HEK293 (cell line): ENCODE data around the gene RIPOR3.

Experiments
- CTCF ChIA-PET: fragments of 350-600 bp; formaldehyde crosslinking; extraction: SDS; loops from one replicate; lab custom pipeline; 2021; ENCODE audit warnings: antibody characterized with exemption; lab: Yijun Ruan, JAX
- POLR2A ChIA-PET: fragments of 300-600 bp; formaldehyde crosslinking; extraction: SDS; loops from one replicate; lab custom pipeline; 2020; ENCODE audit warnings: antibody characterized with exemption, inconsistent platforms; lab: Yijun Ruan, JAX
- H3K27ac ChIP-seq: fragments of 200-500 bp; sonication (Bioruptor generic); 2 replicates; pipeline ENCODE4 v1.5.1; 2014; ENCODE audit warnings: low read depth, low read length, control low read depth, inconsistent platforms; ENCODE audit errors: extremely low read depth
- H3K36me3 ChIP-seq, 2 experiments: fragments of 200-500 bp in 1 of 2; sonication (Bioruptor generic) in 1 of 2; 1 replicate in 1 of 2; 2 replicates in 1 of 2; pipeline ENCODE4 v1.5.1; 2014 to 2017; ENCODE audit warnings: inconsistent platforms in 2 of 2, low read length in 2 of 2; ENCODE audit not compliant: control insufficient read depth in 2 of 2, insufficient read depth in 1 of 2
- H3K4me1 ChIP-seq: fragments of 200-500 bp; sonication (Bioruptor generic); 2 replicates; pipeline ENCODE4 v1.5.1; 2014; ENCODE audit warnings: mild to moderate bottlenecking, low read length, inconsistent platforms; ENCODE audit not compliant: control insufficient read depth, insufficient read depth
- H3K4me3 ChIP-seq: 2 replicates; pipeline ENCODE4 v1.5.1; 2011; ENCODE audit warnings: low read depth, mild to moderate bottlenecking, control low read depth, low read length, moderate library complexity
- H3K9me3 ChIP-seq: fragments of 200-500 bp; sonication (Bioruptor generic); 2 replicates; pipeline ENCODE4 v1.5.1; 2014; ENCODE audit warnings: low read depth, low read length, inconsistent platforms; ENCODE audit not compliant: control insufficient read depth, insufficient read depth
- CTCF ChIP-seq: fragments of 450-650 bp; formaldehyde crosslinking; IDR thresholded peaks from 2 replicates; pipeline ENCODE4 v1.5.1; 2016; ENCODE audit warnings: missing biosample characterization, missing genetic modification characterization
- GLIS2 ChIP-seq: fragments of 450-650 bp; formaldehyde crosslinking; IDR thresholded peaks from 2 replicates; pipeline ENCODE4 v1.5.1; 2016; ENCODE audit warnings: missing biosample characterization, missing genetic modification characterization
- KLF1 ChIP-seq: fragments of 450-650 bp; formaldehyde crosslinking; IDR thresholded peaks from 2 replicates; pipeline ENCODE4 v1.5.1; 2016; ENCODE audit warnings: missing biosample characterization, missing genetic modification characterization
- KLF16 ChIP-seq: fragments of 450-650 bp; formaldehyde crosslinking; IDR thresholded peaks from 2 replicates; pipeline ENCODE4 v1.5.1; 2017; ENCODE audit warnings: missing biosample characterization, missing genetic modification characterization
- MEIS1 ChIP-seq: sonication (generic); formaldehyde crosslinking; IDR thresholded peaks from 2 replicates; pipeline ENCODE4 v1.8.1; 2022; ENCODE audit warnings: missing genetic modification reagents, mild to moderate bottlenecking, borderline replicate concordance
- PRDM4 ChIP-seq: fragments of 450-650 bp; formaldehyde crosslinking; IDR thresholded peaks from 2 replicates; pipeline ENCODE4 v1.5.1; 2017; ENCODE audit warnings: missing biosample characterization, missing genetic modification characterization
- YY1 ChIP-seq: fragments of 450-650 bp; formaldehyde crosslinking; IDR thresholded peaks from 2 replicates; pipeline ENCODE4 v1.5.1; 2018; ENCODE audit warnings: missing biosample characterization, missing genetic modification characterization
- ZBTB1 ChIP-seq: fragments of 450-650 bp; formaldehyde crosslinking; IDR thresholded peaks from 2 replicates; pipeline ENCODE4 v1.5.1; 2016; ENCODE audit warnings: missing biosample characterization, missing genetic modification characterization
- ZIC2 ChIP-seq: fragments of 450-650 bp; formaldehyde crosslinking; IDR thresholded peaks from 2 replicates; pipeline ENCODE4 v1.5.1; 2016; ENCODE audit warnings: missing biosample characterization, missing genetic modification characterization
- ZNF121 ChIP-seq: fragments of 450-650 bp; formaldehyde crosslinking; IDR thresholded peaks from 2 replicates; pipeline ENCODE4 v1.5.1; 2016; ENCODE audit warnings: missing biosample characterization, missing genetic modification characterization
- ZNF157 ChIP-seq: fragments of 450-650 bp; formaldehyde crosslinking; IDR thresholded peaks from 2 replicates; pipeline ENCODE4 v1.5.1; 2016; ENCODE audit warnings: missing biosample characterization, missing genetic modification characterization
- ZNF184 ChIP-seq: fragments of 450-650 bp; IDR thresholded peaks from 2 replicates; pipeline ENCODE4 v1.5.1; 2018; ENCODE audit warnings: missing biosample characterization, mild to moderate bottlenecking, missing genetic modification characterization
- ZNF214 ChIP-seq: fragments of 450-650 bp; formaldehyde crosslinking; IDR thresholded peaks from 2 replicates; pipeline ENCODE4 v1.5.1; 2017; ENCODE audit warnings: missing biosample characterization, mild to moderate bottlenecking, missing genetic modification characterization, borderline replicate concordance
- ZNF23 ChIP-seq: fragments of 450-650 bp; formaldehyde crosslinking; IDR thresholded peaks from 2 replicates; pipeline ENCODE4 v1.5.1; 2016; ENCODE audit warnings: missing biosample characterization, missing genetic modification characterization, borderline replicate concordance
- ZNF26 ChIP-seq: fragments of 450-650 bp; formaldehyde crosslinking; IDR thresholded peaks from 2 replicates; pipeline ENCODE4 v1.5.1; 2016; ENCODE audit warnings: missing biosample characterization, missing genetic modification characterization
- ZNF37A ChIP-seq: fragments of 450-650 bp; IDR thresholded peaks from 2 replicates; pipeline ENCODE4 v1.5.1; 2018; ENCODE audit warnings: missing biosample characterization, missing genetic modification characterization
- ZNF513 ChIP-seq: fragments of 450-650 bp; IDR thresholded peaks from 2 replicates; pipeline ENCODE4 v1.5.1; 2018; ENCODE audit warnings: missing biosample characterization, missing genetic modification characterization
- ZNF560 ChIP-seq: fragments of 450-650 bp; formaldehyde crosslinking; IDR thresholded peaks from 2 replicates; pipeline ENCODE4 v1.5.1; 2017; ENCODE audit warnings: missing biosample characterization, missing genetic modification characterization, borderline replicate concordance
- ZNF610 ChIP-seq: fragments of 450-650 bp; formaldehyde crosslinking; IDR thresholded peaks from 2 replicates; pipeline ENCODE4 v1.5.1; 2016; ENCODE audit warnings: missing biosample characterization, missing genetic modification characterization, borderline replicate concordance
- ZNF654 ChIP-seq: fragments of 450-650 bp; formaldehyde crosslinking; IDR thresholded peaks from 2 replicates; pipeline ENCODE4 v1.5.1; 2016; ENCODE audit warnings: low read depth, missing biosample characterization, missing genetic modification characterization
- ZNF660 ChIP-seq: fragments of 450-650 bp; IDR thresholded peaks from 2 replicates; pipeline ENCODE4 v1.5.1; 2018; ENCODE audit warnings: missing biosample characterization, mild to moderate bottlenecking, missing genetic modification characterization
- TF ChIP-seq, protein P1 (sequence below): fragments of 450-650 bp; formaldehyde crosslinking; IDR thresholded peaks from 2 replicates; pipeline ENCODE4 v1.5.1; 2016; ENCODE audit warnings: missing biosample characterization, missing genetic modification characterization
- TF ChIP-seq, protein P2 (sequence below): fragments of 450-650 bp; formaldehyde crosslinking; IDR thresholded peaks from 2 replicates; pipeline ENCODE4 v1.5.1; 2016; ENCODE audit warnings: missing biosample characterization, missing genetic modification characterization
- TF ChIP-seq, protein P3 (sequence below): IDR thresholded peaks from 2 replicates; pipeline ENCODE4 v1.6.1; 2011; ENCODE audit warnings: mild to moderate bottlenecking, low read depth, low read length, borderline replicate concordance
- TF ChIP-seq, protein P4 (sequence below): fragments of 450-650 bp; formaldehyde crosslinking; IDR thresholded peaks from 2 replicates; pipeline ENCODE4 v1.5.1; 2016; ENCODE audit warnings: missing biosample characterization, missing genetic modification characterization

RIPOR3 gene

GRCh38 chr20:50536333-50536732, 155.0 kb downstream of the RIPOR3 start:
- Histone ChIP-seq H3K9me3 (no peaks in the 10 kb centered on the region), H3K27ac (no peak overlapping the region), H3K36me3 (no peaks in the 10 kb centered on the region), H3K4me1 (peaks cover 15% of the 10 kb centered on the region), H3K4me3 (no peak overlapping the region)
- ChIA-PET CTCF (interaction anchor here (0.6 to 1.0 kb wide), 3 partner anchors 22 to 79 kb away, joined by 3 to 4 read pairs (median 3); no protein-coding TSS in a partner anchor), POLR2A (interaction anchor here (0.9 kb wide), 1 partner anchor 24 kb away, joined by 3 read pairs; no protein-coding TSS in a partner anchor)
- TF ChIP-seq ZNF513 (tag by site-specific recombination) (no peak; the same call in 1 of the 2 replicates), ZNF26 (tag by site-specific recombination) (no peak), MEIS1 (CRISPR knock-in tag) (no peak), ZNF654 (tag by site-specific recombination) (no peak), ZNF37A (no peak), ZNF184 (tag by site-specific recombination) (0 out of 2 replicates have a peak, but pooled peaks have one; percentile 31), ZNF560 (tag by site-specific recombination) (no peak), ZBTB1 (tag by site-specific recombination) (no peak), CTCF (tag by site-specific recombination) (no peak), YY1 (tag by site-specific recombination) (no peak), ZNF23 (tag by site-specific recombination) (no peak), ZNF157 (tag by site-specific recombination) (no peak), KLF1 (tag by site-specific recombination) (no peak), ZNF121 (tag by site-specific recombination) (no peak), PRDM4 (tag by site-specific recombination) (peak; percentile 49; the same call in 1 of the 2 replicates), ZNF214 (tag by site-specific recombination) (no peak), KLF16 (tag by site-specific recombination) (no peak), ZIC2 (no peak), ZNF660 (tag by site-specific recombination) (no peak), ZNF610 (tag by site-specific recombination) (no peak), GLIS2 (tag by site-specific recombination) (no peak)
- TF ChIP-seq, protein P1, sequence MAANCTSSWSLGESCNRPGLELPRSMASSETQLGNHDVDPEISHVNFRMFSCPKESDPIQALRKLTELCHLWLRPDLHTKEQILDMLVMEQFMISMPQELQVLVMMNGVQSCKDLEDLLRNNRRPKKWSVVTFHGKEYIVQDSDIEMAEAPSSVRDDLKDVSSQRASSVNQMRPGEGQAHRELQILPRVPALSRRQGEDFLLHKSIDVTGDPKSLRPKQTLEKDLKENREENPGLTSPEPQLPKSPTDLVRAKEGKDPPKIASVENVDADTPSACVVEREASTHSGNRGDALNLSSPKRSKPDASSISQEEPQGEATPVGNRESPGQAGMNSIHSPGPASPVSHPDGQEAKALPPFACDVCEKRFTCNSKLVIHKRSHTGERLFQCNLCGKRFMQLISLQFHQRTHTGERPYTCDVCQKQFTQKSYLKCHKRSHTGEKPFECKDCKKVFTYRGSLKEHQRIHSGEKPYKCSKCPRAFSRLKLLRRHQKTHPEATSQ (tag by site-specific recombination), result no peak
- TF ChIP-seq, protein P2, sequence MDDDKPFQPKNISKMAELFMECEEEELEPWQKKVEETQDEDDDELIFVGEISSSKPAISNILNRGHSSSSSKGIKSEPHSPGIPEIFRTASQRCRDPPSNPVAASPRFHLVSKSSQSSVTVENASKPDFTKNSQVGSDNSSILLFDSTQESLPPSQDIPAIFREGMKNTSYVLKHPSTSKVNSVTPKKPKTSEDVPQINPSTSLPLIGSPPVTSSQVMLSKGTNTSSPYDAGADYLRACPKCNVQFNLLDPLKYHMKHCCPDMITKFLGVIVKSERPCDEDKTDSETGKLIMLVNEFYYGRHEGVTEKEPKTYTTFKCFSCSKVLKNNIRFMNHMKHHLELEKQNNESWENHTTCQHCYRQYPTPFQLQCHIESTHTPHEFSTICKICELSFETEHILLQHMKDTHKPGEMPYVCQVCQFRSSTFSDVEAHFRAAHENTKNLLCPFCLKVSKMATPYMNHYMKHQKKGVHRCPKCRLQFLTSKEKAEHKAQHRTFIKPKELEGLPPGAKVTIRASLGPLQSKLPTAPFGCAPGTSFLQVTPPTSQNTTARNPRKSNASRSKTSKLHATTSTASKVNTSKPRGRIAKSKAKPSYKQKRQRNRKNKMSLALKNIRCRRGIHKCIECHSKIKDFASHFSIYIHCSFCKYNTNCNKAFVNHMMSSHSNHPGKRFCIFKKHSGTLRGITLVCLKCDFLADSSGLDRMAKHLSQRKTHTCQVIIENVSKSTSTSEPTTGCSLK (tag by site-specific recombination), result no peak
- TF ChIP-seq, protein P3, sequence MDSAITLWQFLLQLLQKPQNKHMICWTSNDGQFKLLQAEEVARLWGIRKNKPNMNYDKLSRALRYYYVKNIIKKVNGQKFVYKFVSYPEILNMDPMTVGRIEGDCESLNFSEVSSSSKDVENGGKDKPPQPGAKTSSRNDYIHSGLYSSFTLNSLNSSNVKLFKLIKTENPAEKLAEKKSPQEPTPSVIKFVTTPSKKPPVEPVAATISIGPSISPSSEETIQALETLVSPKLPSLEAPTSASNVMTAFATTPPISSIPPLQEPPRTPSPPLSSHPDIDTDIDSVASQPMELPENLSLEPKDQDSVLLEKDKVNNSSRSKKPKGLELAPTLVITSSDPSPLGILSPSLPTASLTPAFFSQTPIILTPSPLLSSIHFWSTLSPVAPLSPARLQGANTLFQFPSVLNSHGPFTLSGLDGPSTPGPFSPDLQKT, result no peak
- TF ChIP-seq, protein P4, sequence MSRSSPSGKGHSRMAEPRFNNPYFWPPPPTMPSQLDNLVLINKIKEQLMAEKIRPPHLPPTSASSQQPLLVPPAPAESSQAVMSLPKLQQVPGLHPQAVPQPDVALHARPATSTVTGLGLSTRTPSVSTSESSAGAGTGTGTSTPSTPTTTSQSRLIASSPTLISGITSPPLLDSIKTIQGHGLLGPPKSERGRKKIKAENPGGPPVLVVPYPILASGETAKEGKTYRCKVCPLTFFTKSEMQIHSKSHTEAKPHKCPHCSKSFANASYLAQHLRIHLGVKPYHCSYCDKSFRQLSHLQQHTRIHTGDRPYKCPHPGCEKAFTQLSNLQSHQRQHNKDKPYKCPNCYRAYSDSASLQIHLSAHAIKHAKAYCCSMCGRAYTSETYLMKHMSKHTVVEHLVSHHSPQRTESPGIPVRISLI (tag by site-specific recombination), result no peak
